NCI-H1105 (cell line): ENCODE results near the gene FOXL3.
"Not testable (repeated sequence)": the region's sequence is repeated elsewhere in the genome, so short reads cannot be mapped to it uniquely, and the experiment has no call there.

Experiments
- DNase-seq: peaks from one replicate; lab custom pipeline; 2025; lab: John Stamatoyannopoulos, UW

The FOXL3 gene

GRCh38 chr7:289209-289755 lies 688 bp upstream of the FOXL3 start:
- DNase-seq, result no peak

- DNase-seq, result no peak
These were observed 793 bp downstream of the FOXL3 start for GRCh38 chr7:290554-291372.

GRCh38 chr7:291373-292092 lies 1.6 kb downstream of the FOXL3 start:
- DNase-seq, result no peak

GRCh38 chr7:292226-292625 lies 2.3 kb downstream of the FOXL3 start:
- no peak for DNase-seq

- no peak for DNase-seq
These were observed 2.9 kb downstream of the FOXL3 start for GRCh38 chr7:292826-293225.

- DNase-seq, result no peak
These were observed 3.9 kb downstream of the FOXL3 start for GRCh38 chr7:293681-294439.

- DNase-seq, result no peak
These were observed 4.6 kb downstream of the FOXL3 start for GRCh38 chr7:294440-295154.

- DNase-seq, result no peak
These were observed 5.5 kb downstream of the FOXL3 start for GRCh38 chr7:295155-296154.

- DNase-seq, result no peak
These were observed 6.5 kb downstream of the FOXL3 start for GRCh38 chr7:296373-296945.

- not testable (repeated sequence) for DNase-seq
These were observed 7.2 kb downstream of the FOXL3 start for GRCh38 chr7:297141-297540.

- DNase-seq, result no peak
These were observed 7.8 kb downstream of the FOXL3 start for GRCh38 chr7:297611-298374.

GRCh38 chr7:298375-298702 lies 8.4 kb downstream of the FOXL3 start:
- no peak for DNase-seq

- DNase-seq, result no peak
These were observed 8.8 kb downstream of the FOXL3 start for GRCh38 chr7:298743-299142.

- DNase-seq, result no peak
These were observed 9.2 kb downstream of the FOXL3 start for GRCh38 chr7:299169-299568.

GRCh38 chr7:299628-300027 lies 9.7 kb downstream of the FOXL3 start:
- DNase-seq, result no peak

- DNase-seq, result no peak
These were observed 10.1 kb downstream of the FOXL3 start for GRCh38 chr7:300048-300447.

GRCh38 chr7:300546-301290 lies 10.7 kb downstream of the FOXL3 start:
- no peak for DNase-seq

GRCh38 chr7:301291-302053 lies 11.5 kb downstream of the FOXL3 start:
- no peak for DNase-seq
